SK-N-SH (cell line): Measurements from ENCODE around the gene KCNB1. TPM values are rescaled to one million over a fixed set of nuclear protein-coding genes. Genes with fewer than 3 reads are reported as not detected.

Source experiments
- CTCF ChIA-PET: fragments of 300-600, 350-600 bp; formaldehyde crosslinking; extraction: SDS; loops from one replicate; lab custom pipeline; 2021; lab: Yijun Ruan, JAX
- POLR2A ChIA-PET: fragments of 350-600 bp; sonication (Branson Sonifier 250); formaldehyde crosslinking; extraction: SDS; loops from one replicate; lab custom pipeline; 2020; ENCODE audit warnings: antibody characterized with exemption, inconsistent platforms; lab: Yijun Ruan, JAX
- DNase-seq: peaks from one replicate; pipeline ENCODE4 v3.0.0; 2012
- H2AFZ ChIP-seq: fragments of 200-600 bp; sonication (generic); 2 replicates; pipeline ENCODE4 v1.8.1; 2016; ENCODE audit warnings: antibody characterized with exemption, mild to moderate bottlenecking, low read depth
- H3F3A ChIP-seq: fragments of 200-600 bp; sonication (generic); replicated peaks from 2 replicates; pipeline ENCODE3; 2016; ENCODE audit warnings: antibody characterized with exemption, mild to moderate bottlenecking; ENCODE audit not compliant: insufficient read depth
- H3K27ac ChIP-seq, 2 experiments: fragments of 200-500 bp in 1 of 2; fragments of 200-600 bp in 1 of 2; sonication (Bioruptor generic) in 1 of 2; sonication (generic), shearing (Covaris generic) in 1 of 2; 2 replicates each; pipeline versions ENCODE4 v1.5.1 to v1.6.1; 2014 to 2016; ENCODE audit warnings: low read depth in 2 of 2, inconsistent platforms in 1 of 2, low read length in 1 of 2, mild to moderate bottlenecking in 1 of 2, mixed read lengths in 1 of 2
- H3K27me3 ChIP-seq: fragments of 200-600 bp; sonication (generic), shearing (Covaris generic); 2 replicates; pipeline ENCODE4 v1.6.1; 2016; ENCODE audit warnings: mixed run types; ENCODE audit not compliant: insufficient read depth
- H3K36me3 ChIP-seq, 2 experiments: fragments of 200-500 bp in 1 of 2; fragments of 200-600 bp in 1 of 2; sonication (Bioruptor generic) in 1 of 2; sonication (generic) in 1 of 2; replicated peaks in 1 of 2; 2 replicates each; pipeline versions ENCODE3 to v1.5.1; 2014 to 2016; ENCODE audit warnings: low read length in 1 of 2, mild to moderate bottlenecking in 1 of 2; ENCODE audit not compliant: insufficient read depth in 2 of 2, control insufficient read depth in 1 of 2
- H3K4me1 ChIP-seq, 2 experiments: fragments of 200-500 bp in 1 of 2; fragments of 200-600 bp in 1 of 2; sonication (Bioruptor generic) in 1 of 2; sonication (generic), shearing (Covaris generic) in 1 of 2; 2 replicates each; pipeline versions ENCODE4 v1.5.1 to v1.6.1; 2014 to 2016; ENCODE audit warnings: low read depth in 1 of 2, low read length in 1 of 2, mixed run types in 1 of 2; ENCODE audit not compliant: insufficient read depth in 2 of 2, control insufficient read depth in 1 of 2
- H3K4me2 ChIP-seq: fragments of 200-600 bp; sonication (generic), shearing (Covaris generic); 2 replicates; pipeline ENCODE4 v1.6.1; 2017; ENCODE audit warnings: mixed run types
- H3K4me3 ChIP-seq, 2 experiments: fragments of 200-500 bp in 1 of 2; fragments of 200-600 bp in 1 of 2; sonication (Bioruptor generic) in 1 of 2; sonication (generic), shearing (Covaris generic) in 1 of 2; 2 replicates each; pipeline versions ENCODE4 v1.5.1 to v1.8.1; 2014 to 2016; ENCODE audit warnings: low read depth in 2 of 2, inconsistent platforms in 1 of 2, low read length in 1 of 2, mild to moderate bottlenecking in 1 of 2, mixed read lengths in 1 of 2, moderate library complexity in 1 of 2
- H3K79me2 ChIP-seq: fragments of 200-600 bp; sonication (generic); 2 replicates; pipeline ENCODE4 v1.8.1; 2017; ENCODE audit warnings: mild to moderate bottlenecking; ENCODE audit not compliant: insufficient read depth
- H3K9ac ChIP-seq: fragments of 200-600 bp; sonication (generic); 2 replicates; pipeline ENCODE4 v1.6.1; 2017; ENCODE audit warnings: mixed run types
- H3K9me2 ChIP-seq: fragments of 200-600 bp; sonication (generic); 2 replicates; pipeline ENCODE4 v1.6.1; 2017; ENCODE audit warnings: mixed run types
- H3K9me3 ChIP-seq: fragments of 200-600 bp; sonication (generic); 2 replicates; pipeline ENCODE4 v1.6.1; 2017; ENCODE audit warnings: mixed run types, mild to moderate bottlenecking, moderate library complexity
- H4K20me1 ChIP-seq: fragments of 200-600 bp; sonication (generic); 2 replicates; pipeline ENCODE4 v1.6.1; 2017; ENCODE audit warnings: mild to moderate bottlenecking, mixed run types; ENCODE audit not compliant: insufficient read depth
- ELF1 ChIP-seq: IDR thresholded peaks from 2 replicates; pipeline ENCODE4 v1.4.0; 2012
- EP300 ChIP-seq, 2 experiments: IDR thresholded peaks; 2 replicates each; pipeline versions ENCODE4 v1.4.0 to v1.6.1; 2012; ENCODE audit warnings: borderline replicate concordance in 1 of 2, low read depth in 1 of 2, low read length in 1 of 2
- FOSL2 ChIP-seq: IDR thresholded peaks from 2 replicates; pipeline ENCODE4 v1.4.0; 2012; ENCODE audit warnings: low read depth, mild to moderate bottlenecking, moderate library complexity, borderline replicate concordance
- FOXJ3 ChIP-seq: sonication (generic); formaldehyde crosslinking; IDR thresholded peaks from 2 replicates; pipeline ENCODE4 v1.5.1; 2020; ENCODE audit warnings: mild to moderate bottlenecking, missing genetic modification reagents
- FOXM1 ChIP-seq: IDR thresholded peaks from 2 replicates; pipeline ENCODE4 v1.4.0; 2012; ENCODE audit warnings: low read depth, mild to moderate bottlenecking
- IRF3 ChIP-seq: fragments of 150-350 bp; IDR thresholded peaks from 2 replicates; pipeline ENCODE4 v1.6.1; 2016; ENCODE audit warnings: mild to moderate bottlenecking, low read depth, low read length
- JUND ChIP-seq: IDR thresholded peaks from 2 replicates; pipeline ENCODE4 v1.4.0; 2012
- MAX ChIP-seq: IDR thresholded peaks from 2 replicates; pipeline ENCODE4 v1.4.0; 2012; ENCODE audit warnings: low read depth
- MXI1 ChIP-seq: IDR thresholded peaks from 2 replicates; pipeline ENCODE4 v1.6.1; 2012; ENCODE audit warnings: mild to moderate bottlenecking, low read depth, low read length, improper control_type of control experiment
- NRF1 ChIP-seq: IDR thresholded peaks from 2 replicates; pipeline ENCODE4 v1.6.1; 2012; ENCODE audit warnings: low read depth, mild to moderate bottlenecking, low read length
- POLR2AphosphoS5 ChIP-seq: IDR thresholded peaks from 2 replicates; pipeline ENCODE4 v1.6.1; 2012; ENCODE audit warnings: low read depth, low read length
- RAD21 ChIP-seq: IDR thresholded peaks from 2 replicates; pipeline ENCODE4 v1.6.1; 2012; ENCODE audit warnings: mild to moderate bottlenecking, low read length
- RCOR1 ChIP-seq: fragments of 150-350 bp; IDR thresholded peaks from 2 replicates; pipeline ENCODE4 v1.6.1; 2017; ENCODE audit warnings: antibody characterized with exemption, low read length
- USF2 ChIP-seq: fragments of 150-350 bp; IDR thresholded peaks from 2 replicates; pipeline ENCODE4 v1.6.1; 2017; ENCODE audit warnings: antibody characterized with exemption, low read length, low read depth, borderline replicate concordance
- YY1 ChIP-seq: IDR thresholded peaks from 2 replicates; pipeline ENCODE4 v1.4.0; 2012; ENCODE audit warnings: low read depth, mild to moderate bottlenecking
- ZBTB33 ChIP-seq: IDR thresholded peaks from 2 replicates; pipeline ENCODE4 v1.4.0; 2012; ENCODE audit warnings: low read depth, borderline replicate concordance
- WGBS: methylation state at CpG from one replicate; pipeline ENCODE4 v1.1.6; 2017; ENCODE audit warnings: low lambda C conversion rate; 5-methylcytosine and 5-hydroxymethylcytosine counted together
- polyA plus RNA-seq, 3 experiments: library from polyadenylated mRNA; depleted of rRNA; stranded (reverse); fragments of >200 nt; gene quantifications; 2 replicates each; pipeline ENCODE4 v1.2.3, GENCODE V29; 2012

The KCNB1 gene
- polyA plus RNA-seq, 1 of the 3 experiments (the other 2 are of a cell fraction): 0.82 TPM

- ChIA-PET CTCF (interaction anchor here (1.1 to 2.3 kb wide), 6 partner anchors 23 to 187 kb away, joined by 3 to 13 read pairs (median 6); no protein-coding TSS in a partner anchor), POLR2A (no interaction called here)
- H4K20me1 ChIP-seq: no peaks in the 10 kb centered on the region
- H3K4me1 ChIP-seq: no peaks in the 10 kb centered on the region
- H3K27ac ChIP-seq: no peak overlapping the region
- H2AFZ ChIP-seq: no peak overlapping the region
- H3K36me3 ChIP-seq: no peaks in the 10 kb centered on the region
- no peaks in the 10 kb centered on the region for H3F3A ChIP-seq
- no peak for TF ChIP-seq MXI1
- no peak for TF ChIP-seq FOXJ3 (CRISPR knock-in tag)
- TF ChIP-seq EP300 (IDR thresholded peaks at IDR 0.05; ENCODE audit: borderline replicate concordance in 1 of 2, low read depth in 1 of 2, low read length in 1 of 2): no peak
- no peak for TF ChIP-seq IRF3
- no peak for TF ChIP-seq YY1
- TF ChIP-seq POLR2AphosphoS5: no peak
- TF ChIP-seq NRF1: no peak
- TF ChIP-seq FOXM1: no peak
- TF ChIP-seq JUND: no peak
- TF ChIP-seq USF2: no peak
- TF ChIP-seq FOSL2: no peak
- no peak for TF ChIP-seq MAX
- no peak for TF ChIP-seq RAD21
- no peak for TF ChIP-seq ELF1
- TF ChIP-seq ZBTB33: no peak
- no peak for TF ChIP-seq RCOR1
- WGBS: 88% methylated on average over 1 of the region's 4 CpGs
- no peak for DNase-seq
- H3K4me3 ChIP-seq: no peak overlapping the region
- no peaks in the 10 kb centered on the region for H3K79me2 ChIP-seq
- no peaks in the 10 kb centered on the region for H3K27me3 ChIP-seq
- H3K9me2 ChIP-seq: no peaks in the 10 kb centered on the region
- H3K9ac ChIP-seq: no peak overlapping the region
- H3K9me3 ChIP-seq: no peaks in the 10 kb centered on the region
- no peak overlapping the region for H3K4me2 ChIP-seq
Observed at GRCh38 chr20:49354673-49355072, 127.8 kb downstream of the KCNB1 start.
